Body of pancreas (tissue), 4 donors: Measurements from ENCODE around the gene GARNL3.

Experiments
- POLR2A ChIP-seq, 3 donors: fragments of 450-650 bp; IDR thresholded peaks; one replicate each; pipeline ENCODE4 v1.6.1; 2016; ENCODE audit warnings: antibody characterized with exemption in 3 of 3, mild to moderate bottlenecking in 2 of 3
- TF ChIP-seq, protein P1 (sequence below), 7 experiments: fragments of 450-650 bp in 4 of 7; fragments of 200-600 bp in 3 of 7; sonication (generic) in 3 of 7; IDR thresholded peaks; one replicate each; pipeline ENCODE4 v1.5.1; 2016 to 2019; ENCODE audit warnings: antibody characterized with exemption in 7 of 7

DNA sequence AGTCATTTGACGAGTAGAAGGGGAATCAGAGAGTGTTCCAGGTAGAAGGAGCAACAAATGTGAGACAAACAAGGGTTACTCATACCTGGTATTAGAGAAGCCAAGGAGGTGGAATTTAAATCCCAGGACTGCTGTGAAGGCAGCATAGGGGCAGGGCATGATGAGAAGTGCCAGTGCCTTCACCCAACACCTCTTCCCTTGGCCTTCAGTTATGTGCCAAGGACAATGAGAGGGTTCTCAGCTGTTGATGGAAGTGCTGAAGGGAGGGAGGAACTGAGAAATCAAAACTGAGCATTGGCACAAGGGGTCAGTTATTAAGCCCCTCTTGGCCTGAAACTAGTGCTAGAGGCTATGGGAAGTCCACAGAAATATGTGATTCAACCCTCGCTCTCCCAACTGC, 50.3 kb downstream of the GARNL3 start:
- TF ChIP-seq, protein P1, sequence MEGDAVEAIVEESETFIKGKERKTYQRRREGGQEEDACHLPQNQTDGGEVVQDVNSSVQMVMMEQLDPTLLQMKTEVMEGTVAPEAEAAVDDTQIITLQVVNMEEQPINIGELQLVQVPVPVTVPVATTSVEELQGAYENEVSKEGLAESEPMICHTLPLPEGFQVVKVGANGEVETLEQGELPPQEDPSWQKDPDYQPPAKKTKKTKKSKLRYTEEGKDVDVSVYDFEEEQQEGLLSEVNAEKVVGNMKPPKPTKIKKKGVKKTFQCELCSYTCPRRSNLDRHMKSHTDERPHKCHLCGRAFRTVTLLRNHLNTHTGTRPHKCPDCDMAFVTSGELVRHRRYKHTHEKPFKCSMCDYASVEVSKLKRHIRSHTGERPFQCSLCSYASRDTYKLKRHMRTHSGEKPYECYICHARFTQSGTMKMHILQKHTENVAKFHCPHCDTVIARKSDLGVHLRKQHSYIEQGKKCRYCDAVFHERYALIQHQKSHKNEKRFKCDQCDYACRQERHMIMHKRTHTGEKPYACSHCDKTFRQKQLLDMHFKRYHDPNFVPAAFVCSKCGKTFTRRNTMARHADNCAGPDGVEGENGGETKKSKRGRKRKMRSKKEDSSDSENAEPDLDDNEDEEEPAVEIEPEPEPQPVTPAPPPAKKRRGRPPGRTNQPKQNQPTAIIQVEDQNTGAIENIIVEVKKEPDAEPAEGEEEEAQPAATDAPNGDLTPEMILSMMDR (IDR thresholded peaks at IDR 0.05), result no peak
- no peak for TF ChIP-seq POLR2A (IDR thresholded peaks at IDR 0.05)
